Fibroblast of the aortic adventitia (primary cell): ENCODE measurements around the gene PEMT. TPM values are rescaled to one million over a fixed set of nuclear protein-coding genes. Genes with fewer than 3 reads are reported as not detected.

Source experiments
- DNase-seq: peaks from one replicate; pipeline ENCODE4 v3.0.0-alpha.2; 2010; ENCODE audit warnings: low read depth
- H3K4me3 ChIP-seq: 2 replicates; pipeline ENCODE4 v1.5.1; 2011; ENCODE audit warnings: low read depth, mild to moderate bottlenecking, control low read depth, low read length, moderate library complexity
- CTCF ChIP-seq: IDR thresholded peaks from 2 replicates; pipeline ENCODE4 v1.5.1; 2011; ENCODE audit warnings: mild to moderate bottlenecking, low read length, control low read depth, inconsistent platforms; ENCODE audit not compliant: insufficient read depth
- total RNA-seq: library from RNA; depleted of rRNA; stranded (reverse); fragments of >200 nt; gene quantifications from 2 replicates; pipeline ENCODE4 v1.2.3, GENCODE V29; 2012; ENCODE audit warnings: low replicate concordance

Gene PEMT
- total RNA-seq, 1 donor: 28.4 TPM

GRCh38 chr17:17603895-17604225 is 12.4 kb upstream of the PEMT start:
- no peak for DNase-seq
- TF ChIP-seq CTCF: no peak
- H3K4me3 ChIP-seq: no peak overlapping the region

DNA sequence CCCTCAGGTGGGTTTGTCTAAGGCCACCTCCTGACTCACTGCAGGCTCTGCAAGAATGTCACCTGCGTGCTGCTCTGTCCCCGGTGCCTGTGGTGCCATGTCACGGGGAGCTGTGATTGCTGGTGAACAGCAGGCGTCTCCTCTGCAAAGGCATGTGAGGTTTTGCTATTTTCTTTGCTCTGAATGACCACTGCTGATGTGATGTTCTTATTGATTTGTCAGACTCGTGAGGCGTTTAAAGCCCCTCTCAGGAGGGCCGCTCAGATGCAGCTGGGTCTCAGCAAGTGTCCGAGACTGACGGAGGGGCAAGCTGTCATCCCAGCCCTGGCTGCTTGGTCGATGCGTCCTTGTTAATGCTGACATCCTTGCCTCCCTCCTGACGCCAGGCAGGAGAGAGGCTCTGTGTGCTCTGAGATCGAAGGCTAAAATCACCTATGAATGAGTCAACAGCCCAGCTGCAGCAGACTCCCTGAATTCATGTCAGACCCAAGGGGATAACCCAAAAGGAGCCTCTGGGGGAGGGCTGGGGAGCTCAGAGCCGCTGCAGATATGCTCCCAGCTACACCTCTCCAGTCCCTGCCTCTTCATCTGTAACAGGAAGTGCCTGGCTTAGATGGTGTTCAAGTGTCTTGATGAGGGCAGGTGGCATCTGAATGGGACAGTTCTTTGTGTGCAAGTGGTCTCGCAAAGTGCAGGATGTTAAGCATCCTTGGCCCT is 11.8 kb upstream of the PEMT start:
- DNase-seq: no peak
- TF ChIP-seq CTCF: no peak
- no peak overlapping the region for H3K4me3 ChIP-seq

DNA sequence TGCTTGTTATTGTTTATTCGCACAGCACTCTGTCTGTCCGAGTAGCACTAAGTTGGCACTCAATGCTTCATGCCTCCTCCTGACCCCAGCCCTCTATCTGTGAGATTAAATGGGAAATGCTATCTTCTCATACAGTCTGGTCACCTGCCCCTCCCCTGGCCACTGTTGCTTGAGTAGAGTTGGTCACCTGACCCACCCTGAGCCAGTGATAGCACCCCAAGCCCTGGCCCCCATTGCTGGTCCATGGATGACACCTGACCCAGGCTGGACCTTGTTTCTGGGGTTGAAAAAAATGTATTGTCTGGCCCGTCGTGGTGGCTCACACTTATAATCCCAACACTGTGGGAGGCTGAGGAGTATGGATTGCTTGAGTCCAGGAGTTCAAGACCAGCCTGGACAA is 8.5 kb upstream of the PEMT start:
- no peak for TF ChIP-seq CTCF
- H3K4me3 ChIP-seq: no peak overlapping the region
- no peak for DNase-seq

GRCh38 chr17:17598003-17598402 is 6.5 kb upstream of the PEMT start:
- no peak for TF ChIP-seq CTCF
- no peak overlapping the region for H3K4me3 ChIP-seq
- DNase-seq: no peak

DNA sequence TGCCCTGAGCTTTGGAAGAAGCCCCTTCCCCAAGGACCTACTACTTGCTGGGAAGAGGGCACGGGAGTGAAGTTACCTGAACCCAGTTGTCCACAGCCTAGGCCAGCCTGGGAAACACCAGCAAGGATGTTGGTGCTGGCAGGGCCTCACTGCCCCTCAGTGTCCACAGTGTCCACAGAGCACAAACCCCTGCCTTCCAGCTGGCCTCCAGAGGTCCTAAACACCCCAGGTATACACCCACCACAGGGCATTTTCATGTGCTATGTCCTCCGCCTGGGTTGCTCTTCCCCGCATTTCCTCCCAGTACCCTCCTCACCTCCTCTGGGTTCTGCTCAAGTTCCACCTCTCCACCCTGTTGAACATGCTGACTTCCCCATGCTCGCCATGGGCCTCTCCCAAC is 4.2 kb upstream of the PEMT start:
- TF ChIP-seq CTCF: no peak
- DNase-seq: no peak

GRCh38 chr17:17593222-17593620 is 1.7 kb upstream of the PEMT start:
- no peak for TF ChIP-seq CTCF
- peak overlapping the region; percentile 72 for H3K4me3 ChIP-seq
- DNase-seq: no peak

More for the DNA sequence above, 4.2 kb upstream of the PEMT start:
- H3K4me3 ChIP-seq: no peak overlapping the region

GRCh38 chr17:17590883-17591354 is 589 bp downstream of the PEMT start:
- no peak for DNase-seq
- TF ChIP-seq CTCF: no peak
- H3K4me3 ChIP-seq: peak overlapping the region; percentile 84
